SKM-1 (cell line): ENCODE results near the gene PRLH.

ENCODE experiments used
- DNase-seq: peaks from one replicate; lab custom pipeline; 2025; ENCODE audit not compliant: unreplicated experiment; lab: John Stamatoyannopoulos, UW

The PRLH gene

DNA sequence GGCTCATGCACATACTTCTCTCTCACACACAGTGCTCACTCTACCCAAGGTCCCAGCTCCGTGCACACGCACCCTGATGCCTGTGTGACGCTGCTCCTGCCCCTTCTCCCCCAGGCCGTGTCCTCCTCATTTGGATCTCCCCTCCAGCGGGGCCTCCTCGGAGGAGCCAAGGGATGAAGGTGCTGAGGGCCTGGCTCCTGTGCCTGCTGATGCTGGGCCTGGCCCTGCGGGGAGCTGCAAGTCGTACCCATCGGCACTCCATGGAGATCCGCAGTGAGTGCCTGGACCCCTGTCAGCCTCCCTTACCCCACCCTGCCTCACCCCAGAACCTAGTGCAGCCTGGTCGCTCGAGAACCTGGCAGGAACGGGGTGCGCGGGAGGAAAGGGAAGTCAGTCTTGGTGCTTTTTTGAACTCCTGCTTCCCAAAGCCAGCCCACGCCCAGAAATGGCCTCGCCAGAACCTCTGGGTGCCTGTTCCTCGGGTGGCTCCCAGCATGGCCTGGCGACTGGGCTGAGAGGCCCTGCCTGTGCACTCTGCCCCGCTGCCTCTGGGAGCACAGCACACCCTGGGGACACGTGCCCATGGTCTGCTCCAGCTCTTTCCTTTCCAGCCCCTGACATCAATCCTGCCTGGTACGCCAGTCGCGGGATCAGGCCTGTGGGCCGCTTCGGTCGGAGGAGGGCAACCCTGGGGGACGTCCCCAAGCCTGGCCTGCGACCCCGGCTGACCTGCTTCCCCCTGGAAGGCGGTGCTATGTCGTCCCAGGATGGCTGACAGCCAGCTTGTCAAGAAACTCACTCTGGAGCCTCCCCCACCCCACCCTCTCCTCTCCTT is at the start of gene PRLH:
Gene PRLH (plus strand): TSS at position 174 of the 835 bp plus-strand sequence. CDS start 0 bp downstream, at position 174.
- DNase-seq: no peak

- no peak for DNase-seq
Observed at GRCh38 chr2:237517163-237517562, 49.2 kb upstream of the PRLH start.

- DNase-seq: no peak
Observed at GRCh38 chr2:237517990-237518389, 48.4 kb upstream of the PRLH start.

DNA sequence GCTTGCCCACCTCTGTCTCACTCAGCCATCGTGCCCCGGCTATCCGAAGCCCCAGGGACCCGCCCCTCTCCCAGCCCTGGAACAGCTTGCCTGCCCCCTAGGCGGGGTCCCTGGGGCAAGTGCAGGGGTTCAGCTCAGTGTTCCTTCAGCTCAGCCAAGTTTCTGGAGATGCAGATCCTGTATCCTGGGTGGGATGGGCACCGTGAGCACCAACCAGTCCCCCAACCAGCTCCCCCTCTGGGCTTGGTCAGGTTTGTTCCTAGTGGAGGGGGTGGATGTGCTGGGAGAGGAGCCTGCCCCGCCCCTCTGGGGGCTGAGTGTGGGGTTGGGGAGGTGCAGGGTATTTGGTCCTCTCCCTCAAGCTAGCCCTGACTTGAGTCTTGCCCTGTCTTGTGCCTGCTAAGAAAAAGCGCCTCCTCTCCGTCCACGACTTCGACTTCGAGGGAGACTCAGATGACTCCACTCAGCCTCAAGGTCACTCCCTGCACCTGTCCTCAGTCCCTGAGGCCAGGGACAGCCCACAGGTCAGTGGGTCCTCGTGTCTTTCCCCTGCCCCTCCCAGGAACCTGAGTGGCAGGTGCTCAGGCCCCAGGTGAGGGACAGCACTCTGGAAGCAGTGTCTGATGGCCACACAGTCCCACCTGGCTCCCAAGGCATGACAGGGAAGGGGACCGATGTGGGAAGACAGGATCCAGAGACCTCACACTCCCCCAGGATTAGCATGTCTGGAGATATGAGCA is 46.7 kb upstream of the PRLH start:
- DNase-seq: no peak

GRCh38 chr2:237520290-237520689 is 46.1 kb upstream of the PRLH start:
- no peak for DNase-seq

DNA sequence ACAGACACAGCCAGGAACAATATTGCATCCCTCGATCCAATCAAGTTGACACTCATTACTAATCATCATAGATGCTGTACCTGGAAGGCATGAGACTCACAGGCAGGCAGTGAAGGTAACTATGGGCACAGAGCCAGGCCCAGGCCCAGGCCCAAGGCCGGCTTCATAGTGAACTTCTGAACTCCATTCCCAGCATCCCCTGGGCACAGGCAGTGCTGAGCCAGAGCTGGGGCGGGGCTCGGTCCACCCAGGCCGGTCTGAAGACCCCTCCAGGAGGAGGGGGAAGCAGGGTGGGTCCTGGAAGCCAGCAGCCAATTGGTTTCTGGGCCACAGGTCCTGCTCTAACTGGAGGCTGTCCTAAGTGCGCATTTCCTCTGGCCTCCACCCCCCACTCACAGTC is 41.7 kb upstream of the PRLH start:
- DNase-seq: no peak

DNA sequence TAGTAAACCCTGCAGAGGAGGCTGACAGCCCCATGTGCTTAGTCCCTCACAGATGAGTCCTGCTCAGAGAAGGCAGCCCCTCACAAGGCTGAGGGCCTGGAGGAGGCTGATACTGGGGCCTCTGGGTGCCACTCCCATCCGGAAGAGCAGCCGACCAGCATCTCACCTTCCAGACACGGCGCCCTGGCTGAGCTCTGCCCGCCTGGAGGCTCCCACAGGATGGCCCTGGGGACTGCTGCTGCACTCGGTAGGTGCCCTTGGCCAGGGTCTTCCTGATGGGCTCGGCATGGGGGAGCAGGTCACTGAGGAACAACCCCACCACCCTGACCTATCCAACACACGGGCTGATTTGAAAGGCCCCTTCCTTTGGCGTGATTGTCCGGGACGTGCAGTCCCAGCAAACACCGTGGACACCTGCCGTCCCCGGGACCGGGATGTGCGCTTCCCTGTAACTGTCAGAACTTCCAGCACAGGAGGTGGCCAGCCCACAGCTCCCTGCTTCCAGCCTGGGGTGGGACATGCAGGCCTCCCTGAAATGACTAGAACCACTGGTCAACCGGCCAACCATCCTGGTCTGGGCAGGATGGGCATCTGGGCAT is 40.7 kb upstream of the PRLH start:
- no peak for DNase-seq

DNA sequence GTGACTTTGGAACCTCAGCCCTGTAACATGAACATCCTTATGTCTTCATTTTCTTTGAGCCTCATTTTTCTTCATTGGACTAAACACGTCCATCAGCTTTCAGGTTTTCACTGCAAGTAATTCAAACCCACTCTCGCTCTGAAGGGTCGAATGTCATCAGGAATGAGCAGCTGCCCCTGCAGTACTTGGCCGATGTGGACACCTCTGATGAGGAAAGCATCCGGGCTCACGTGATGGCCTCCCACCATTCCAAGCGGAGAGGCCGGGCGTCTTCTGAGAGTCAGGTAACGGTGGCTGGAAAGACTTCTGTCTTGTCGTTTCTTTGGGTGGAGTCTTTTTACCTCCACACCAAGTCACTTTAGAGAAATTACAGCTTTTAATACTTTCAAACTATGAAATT is 39.1 kb upstream of the PRLH start:
- DNase-seq: no peak

- DNase-seq: no peak
Observed at GRCh38 chr2:237527766-237528165, 38.6 kb upstream of the PRLH start.

DNA sequence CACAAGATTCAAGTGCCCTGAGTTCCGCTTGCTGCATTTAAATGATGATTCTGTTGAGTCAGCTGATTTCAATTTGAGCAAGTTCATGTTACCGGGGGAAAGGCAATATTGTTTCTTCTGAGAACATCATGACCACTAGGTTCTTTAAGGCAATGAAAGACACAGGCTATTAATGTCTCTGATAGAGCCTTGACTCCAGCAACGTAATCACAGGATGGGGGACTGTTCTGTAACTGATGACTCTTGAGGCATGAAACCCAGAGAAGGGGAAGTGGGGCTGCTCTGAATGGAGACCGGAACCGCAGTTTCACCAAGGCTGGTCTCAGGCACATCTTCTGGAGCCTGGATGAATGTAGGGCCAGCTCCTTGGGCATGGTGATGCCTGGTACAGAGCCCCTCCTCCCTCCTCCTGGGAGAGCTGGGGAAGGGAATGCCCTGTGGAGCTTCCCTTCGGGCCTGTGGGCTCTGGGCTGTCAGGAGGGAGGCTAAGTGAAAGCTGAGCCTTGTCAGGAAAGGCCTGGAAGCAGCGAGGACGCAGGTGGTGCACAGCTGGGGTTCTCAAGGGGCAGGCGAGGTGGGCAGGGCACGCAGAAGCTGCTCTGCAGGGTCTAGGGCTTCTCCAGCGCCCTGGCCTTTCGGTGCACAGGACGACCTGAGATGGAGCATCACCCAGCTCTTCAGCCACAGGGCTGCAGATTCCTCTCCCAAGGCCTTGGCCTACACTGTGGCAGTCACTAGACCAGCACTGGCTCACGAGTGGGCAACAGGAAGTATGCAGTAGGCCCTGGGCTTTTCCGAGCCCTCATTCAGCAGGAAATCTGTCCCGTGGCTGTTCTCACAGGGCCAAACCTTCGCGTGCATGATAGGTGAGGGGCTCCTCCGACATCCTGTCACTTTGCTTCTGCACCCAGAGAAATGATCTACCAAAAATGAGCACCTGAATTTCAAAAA is 36.6 kb upstream of the PRLH start:
- DNase-seq: no peak

GRCh38 chr2:237530472-237531433 is 35.6 kb upstream of the PRLH start:
- no peak for DNase-seq

- DNase-seq: no peak
Observed at GRCh38 chr2:237532160-237532559, 34.2 kb upstream of the PRLH start.

GRCh38 chr2:237533668-237534161 is 32.7 kb upstream of the PRLH start:
- DNase-seq: peak; percentile 18

DNA sequence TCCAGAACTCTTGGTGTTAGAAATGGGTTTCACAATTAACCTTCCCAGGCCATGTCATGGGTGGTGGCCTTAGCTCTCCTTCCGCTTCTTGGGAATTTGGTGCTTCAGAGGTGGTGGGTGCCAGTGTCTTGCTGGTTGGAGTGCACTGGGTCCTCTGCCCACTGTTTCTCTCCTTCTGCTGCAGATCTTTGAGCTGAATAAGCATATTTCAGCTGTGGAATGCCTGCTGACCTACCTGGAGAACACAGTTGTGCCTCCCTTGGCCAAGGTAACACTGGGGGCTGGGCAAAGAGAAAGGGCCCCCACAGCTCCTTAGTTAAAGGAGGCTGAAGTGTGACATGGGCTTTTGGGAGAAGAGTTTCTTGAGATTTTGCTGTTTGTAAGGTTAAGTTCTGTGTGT is 32.0 kb upstream of the PRLH start:
- DNase-seq: no peak

- DNase-seq: no peak
Observed at GRCh38 chr2:237535385-237536082, 30.8 kb upstream of the PRLH start.

DNA sequence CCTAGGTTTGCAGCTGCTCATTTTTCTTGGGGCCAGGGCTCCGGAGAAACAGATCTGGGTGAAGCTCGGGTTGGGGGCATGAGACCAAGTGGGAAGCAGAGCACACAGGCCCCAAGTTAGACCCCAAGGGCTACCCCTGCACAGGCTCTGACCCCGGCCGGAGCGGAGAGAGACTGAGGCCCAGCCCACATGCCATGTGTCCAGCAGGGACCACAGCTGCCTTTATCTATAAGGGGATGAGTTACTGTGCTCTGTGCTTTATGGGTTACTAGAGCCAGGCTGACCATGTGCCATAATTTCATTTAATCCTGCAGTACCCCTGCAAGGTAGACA is 30.3 kb upstream of the PRLH start:
- no peak for DNase-seq

DNA sequence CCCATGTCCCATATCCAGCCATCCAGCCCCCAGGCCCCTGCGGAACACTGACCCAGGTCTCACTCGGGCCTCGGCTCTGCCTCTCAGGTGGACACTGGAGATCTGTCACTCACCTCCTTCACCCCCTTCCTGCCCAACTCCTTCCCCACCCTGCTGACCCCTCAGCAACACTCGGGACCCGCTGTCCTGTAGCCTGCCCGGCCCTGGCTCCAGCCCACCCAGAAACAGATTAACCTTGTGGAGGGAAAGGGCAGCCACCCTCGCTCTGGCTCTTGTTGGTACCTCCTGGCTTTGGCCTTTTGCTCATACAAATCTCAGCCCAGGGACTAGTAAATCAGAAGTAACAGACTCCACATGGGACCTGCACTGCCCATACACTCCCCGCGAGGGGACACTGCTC is 29.8 kb upstream of the PRLH start:
- DNase-seq: no peak

DNA sequence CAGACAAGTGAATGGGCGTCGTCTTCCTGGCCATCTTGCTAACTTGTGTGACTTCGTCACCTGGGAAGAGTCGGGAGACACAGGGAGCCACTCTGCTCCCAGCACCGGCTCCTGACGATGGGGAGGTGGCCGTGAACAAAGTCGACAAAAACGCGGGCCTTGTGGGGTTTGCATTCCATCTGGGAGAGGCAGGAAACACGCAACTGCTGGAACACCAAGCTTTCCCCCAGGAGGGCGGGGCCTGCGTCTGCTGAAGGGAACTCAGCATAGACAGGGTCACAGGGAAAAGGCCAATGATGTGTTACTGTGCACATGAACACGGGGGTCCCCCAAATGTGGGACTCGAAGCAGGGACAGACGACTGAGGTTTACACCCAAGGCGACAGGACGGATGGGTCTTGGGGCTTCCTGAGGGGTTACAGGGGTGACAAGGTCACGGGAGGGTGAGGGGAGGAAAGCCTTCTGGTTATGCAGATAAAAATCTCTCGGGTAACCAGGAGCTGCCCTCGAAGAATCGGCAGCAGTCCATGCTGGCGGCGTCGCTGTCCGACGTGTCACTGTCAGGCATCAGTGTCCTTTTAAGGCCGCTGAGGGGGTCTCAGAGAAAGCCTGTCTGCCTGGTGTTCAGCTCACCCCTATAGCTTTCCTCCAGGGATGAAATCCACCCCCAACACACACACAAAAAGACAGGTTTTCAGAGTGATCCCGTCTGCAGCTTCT is 28.2 kb upstream of the PRLH start:
- DNase-seq: no peak
